GM21717 (cell line): ENCODE data around the gene PHLDA3.

Experiments used
- ATAC-seq: cut with Tn5 transposase; IDR thresholded peaks from one replicate; pipeline ENCODE4 v1.9.1; 2021; ENCODE audit warnings: mild to moderate bottlenecking, moderate library complexity; ENCODE audit not compliant: unreplicated experiment

The PHLDA3 gene

DNA sequence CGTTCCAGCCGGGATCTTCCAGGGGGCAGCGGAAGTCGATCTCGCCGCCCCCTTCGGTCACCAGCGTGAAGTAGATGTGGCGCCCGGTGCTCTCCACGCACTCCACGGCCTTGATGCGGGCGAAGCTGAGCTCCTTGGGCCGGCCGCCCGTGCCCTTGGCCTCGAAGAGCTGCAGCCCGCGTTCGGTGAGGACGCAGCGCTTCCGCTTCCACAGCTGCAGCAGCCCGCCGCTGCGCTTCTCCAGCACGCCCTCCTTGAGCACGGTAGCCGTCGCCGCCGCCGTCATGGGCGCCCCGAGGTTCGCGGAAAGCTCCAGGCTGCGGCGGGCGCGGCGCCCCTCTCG is 516 bp downstream of the PHLDA3 start:
- ATAC-seq, result peak; percentile 31

DNA sequence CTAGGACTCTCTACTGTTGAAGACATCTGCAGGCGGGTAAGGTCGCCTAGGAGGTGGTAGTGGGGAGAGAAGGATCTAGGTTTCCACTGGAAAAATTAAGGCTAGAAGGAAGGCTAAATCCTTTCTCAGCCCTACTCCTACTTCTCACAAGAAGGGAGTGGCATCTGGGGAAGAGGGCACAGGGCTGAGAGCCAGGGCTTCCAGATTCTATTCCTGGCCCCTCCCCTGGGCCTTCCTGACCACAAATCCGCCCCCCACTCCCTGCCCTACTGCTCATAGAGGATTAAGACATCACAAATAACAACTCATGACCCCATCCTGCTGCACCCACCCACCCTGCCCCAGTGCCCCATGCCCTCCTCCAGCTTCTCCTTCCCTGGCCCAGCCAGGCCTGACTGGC is 2.5 kb downstream of the PHLDA3 start:
- no peak for ATAC-seq

DNA sequence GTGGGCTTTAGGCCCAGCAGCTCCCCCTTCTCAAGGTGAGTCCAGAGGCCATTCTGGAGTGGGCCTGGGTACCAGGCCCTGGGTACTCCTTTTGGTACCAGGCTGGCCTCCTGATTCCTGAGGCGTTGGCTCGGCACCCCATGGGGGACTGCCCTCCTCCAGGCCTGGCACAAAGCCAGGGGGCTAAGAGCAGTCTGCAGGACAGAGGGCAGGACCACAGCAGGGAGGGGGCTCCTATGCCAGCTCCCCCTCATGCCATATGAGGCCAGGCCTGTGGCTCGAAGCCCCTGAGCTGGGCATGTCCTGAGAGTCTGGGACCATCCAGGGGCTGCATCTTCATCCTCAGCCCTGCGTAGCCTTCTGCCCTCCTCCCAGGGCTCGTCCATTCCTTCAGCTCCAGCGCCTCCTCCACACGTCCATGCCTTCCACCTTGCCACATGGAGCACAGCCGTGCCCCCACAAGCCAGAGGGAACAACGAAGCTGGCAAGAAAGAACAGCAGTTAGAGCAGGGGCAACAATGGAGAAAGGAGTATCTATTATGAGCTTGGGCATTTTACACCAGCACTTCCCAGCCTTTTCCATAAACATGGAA is 3.2 kb downstream of the PHLDA3 start:
- ATAC-seq, result no peak

DNA sequence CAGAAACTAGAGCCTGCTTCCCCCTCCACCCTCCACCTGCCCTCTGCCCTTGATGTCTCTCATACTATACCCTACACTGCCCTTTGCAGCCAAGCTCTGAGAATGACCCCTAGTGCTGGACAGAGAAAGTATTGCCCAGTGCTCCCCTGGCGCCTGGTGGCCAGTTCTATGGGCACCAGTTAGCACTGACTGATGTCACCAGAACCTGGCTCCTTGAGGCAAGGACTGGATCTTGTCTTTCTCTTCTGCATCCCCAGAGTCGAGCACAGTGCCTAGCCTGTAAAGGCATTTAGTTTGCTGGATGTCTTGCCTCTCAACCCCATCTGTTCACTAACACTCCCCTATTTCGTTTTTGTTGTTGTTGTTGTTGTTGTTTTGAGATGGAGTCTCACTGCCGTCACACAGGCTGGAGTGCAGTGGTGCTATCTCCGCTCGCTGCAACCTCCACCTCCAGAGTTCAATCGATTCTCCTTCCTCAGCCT is 5.9 kb downstream of the PHLDA3 start:
- ATAC-seq, result no peak

DNA sequence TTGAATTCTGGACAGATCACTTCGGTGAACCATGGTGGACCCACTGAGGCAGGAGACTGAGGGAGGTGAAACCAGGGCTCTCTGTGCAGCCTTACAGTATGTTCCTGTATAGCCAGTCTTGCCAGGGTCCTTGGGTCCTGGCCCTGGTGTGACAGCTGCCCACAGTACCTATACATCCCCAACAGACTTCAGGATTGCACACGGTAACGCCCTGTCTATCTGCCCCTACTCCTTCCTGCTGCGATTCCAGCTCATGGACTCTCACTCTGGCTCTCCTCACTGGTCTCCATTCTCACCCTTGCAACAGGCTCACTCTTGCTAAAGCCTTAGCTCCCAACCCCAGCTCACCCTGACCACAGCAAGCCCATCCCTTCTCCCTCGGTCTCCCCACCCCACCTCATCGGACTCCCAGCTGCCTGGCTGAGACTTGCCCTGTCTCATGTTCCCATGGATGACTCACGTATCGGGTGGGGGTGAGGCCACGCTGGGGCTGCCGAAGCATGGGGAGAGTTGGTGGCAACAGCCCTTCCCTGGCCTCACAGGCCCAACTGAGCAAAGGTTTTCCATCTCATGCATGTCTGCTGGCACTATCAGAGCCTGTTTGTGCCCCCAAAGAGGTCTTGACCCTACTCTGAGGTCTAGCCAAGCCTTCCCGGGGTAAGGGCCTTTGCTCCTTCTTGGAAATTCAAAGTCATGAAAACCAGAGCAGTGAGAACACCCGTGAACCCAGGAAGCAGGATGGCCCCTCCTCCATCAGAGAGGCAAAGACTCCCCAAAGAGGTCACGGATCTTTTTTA is 7.1 kb downstream of the PHLDA3 start:
- no peak for ATAC-seq

DNA sequence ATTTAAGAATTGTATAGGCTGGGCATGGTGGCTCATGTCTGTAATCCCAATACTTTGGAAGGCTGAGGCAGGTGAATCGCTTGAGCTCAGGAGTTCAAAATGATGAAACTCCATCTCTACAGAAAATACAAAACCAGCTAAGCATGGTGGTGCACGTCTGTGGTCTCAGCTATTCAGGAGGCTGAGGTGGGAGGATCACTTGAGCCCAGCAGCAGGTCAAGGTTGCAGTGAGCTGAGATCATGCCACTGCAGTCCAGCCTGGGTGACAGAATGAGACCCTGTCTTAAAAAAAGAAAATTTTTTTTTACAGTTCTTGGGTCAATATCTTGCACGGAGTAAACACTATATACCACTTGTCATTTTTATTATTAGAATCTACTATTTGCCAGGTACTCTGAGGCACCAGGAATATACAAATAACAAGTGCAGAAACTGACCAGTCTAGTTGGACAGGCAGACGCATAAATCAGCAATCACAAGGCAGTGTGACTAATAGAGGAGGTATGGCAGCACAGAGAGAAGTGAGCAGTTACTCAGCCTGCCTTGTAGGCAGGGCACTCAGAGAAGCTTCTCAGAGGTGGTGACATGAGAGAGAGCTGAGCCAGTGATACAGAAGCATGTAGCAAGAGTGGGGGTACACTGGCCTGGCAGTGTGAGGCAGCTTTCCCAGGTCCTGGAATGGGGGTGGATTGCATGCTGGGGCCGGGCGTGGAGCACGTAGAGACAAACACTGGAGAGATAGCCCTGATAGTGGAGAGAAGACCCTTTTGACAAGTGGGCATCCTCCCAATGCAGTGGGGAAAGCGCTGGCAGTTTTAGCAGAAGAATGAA is 8.0 kb downstream of the PHLDA3 start:
- no peak for ATAC-seq

DNA sequence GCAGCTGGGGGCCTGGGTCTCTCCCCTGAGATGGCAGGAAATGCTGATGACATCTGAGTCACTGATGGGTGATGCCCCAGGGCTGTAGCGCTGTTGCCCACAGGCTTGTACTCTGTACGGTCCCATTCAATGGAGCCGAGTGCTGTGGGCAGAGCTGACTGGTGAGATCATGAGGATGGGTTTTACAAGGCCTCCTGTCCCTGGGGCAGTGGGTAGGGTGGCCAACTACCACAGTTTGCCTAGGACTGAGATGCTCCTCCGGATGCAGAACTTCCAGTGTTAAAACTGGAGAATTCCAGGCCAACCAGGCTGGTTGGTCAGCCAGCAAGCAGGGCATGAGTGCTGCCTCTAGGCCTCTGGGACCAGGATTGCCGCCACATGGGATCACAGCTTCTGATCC is 9.2 kb downstream of the PHLDA3 start:
- ATAC-seq, result no peak

DNA sequence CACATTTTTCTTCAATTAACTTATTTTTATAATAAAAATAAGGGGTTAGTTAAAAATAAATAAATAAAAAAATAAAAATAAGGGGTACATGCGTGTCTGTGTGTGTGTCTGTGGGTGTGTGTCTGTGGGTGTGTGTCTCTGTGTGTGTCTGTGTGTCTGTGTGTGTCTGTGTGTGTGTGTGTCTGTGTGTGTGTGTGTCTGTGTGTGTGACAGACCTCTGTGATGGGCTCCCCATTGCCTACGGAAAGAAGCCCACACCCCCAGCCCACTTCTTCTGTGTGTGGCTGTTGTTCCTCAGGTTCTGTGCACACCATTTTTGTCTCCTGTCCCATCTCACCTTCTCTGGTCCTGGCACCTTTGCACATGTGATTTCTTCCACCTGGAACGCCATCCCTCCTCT is 9.9 kb downstream of the PHLDA3 start:
- ATAC-seq, result no peak

DNA sequence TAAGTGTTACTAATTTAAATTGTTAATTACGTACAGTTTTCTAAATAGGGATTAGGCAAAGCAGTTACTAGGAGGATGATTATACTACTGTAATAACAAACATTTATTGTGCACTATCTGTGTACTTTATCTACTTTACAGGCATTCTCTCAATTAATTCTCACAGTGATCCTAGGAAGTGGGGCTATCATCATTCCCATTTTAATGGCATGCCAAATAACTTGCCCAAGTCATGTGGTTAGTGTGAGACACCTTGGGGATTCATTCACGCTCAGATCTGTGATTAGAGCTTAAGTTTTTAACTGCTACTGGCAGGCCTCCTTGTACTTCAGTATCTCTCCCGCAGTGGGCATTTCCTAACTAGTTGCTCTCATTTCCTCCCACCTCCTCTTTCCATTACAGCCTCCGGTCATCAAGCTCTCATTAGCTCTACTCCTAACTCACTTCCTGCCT is 11.5 kb downstream of the PHLDA3 start:
- no peak for ATAC-seq

DNA sequence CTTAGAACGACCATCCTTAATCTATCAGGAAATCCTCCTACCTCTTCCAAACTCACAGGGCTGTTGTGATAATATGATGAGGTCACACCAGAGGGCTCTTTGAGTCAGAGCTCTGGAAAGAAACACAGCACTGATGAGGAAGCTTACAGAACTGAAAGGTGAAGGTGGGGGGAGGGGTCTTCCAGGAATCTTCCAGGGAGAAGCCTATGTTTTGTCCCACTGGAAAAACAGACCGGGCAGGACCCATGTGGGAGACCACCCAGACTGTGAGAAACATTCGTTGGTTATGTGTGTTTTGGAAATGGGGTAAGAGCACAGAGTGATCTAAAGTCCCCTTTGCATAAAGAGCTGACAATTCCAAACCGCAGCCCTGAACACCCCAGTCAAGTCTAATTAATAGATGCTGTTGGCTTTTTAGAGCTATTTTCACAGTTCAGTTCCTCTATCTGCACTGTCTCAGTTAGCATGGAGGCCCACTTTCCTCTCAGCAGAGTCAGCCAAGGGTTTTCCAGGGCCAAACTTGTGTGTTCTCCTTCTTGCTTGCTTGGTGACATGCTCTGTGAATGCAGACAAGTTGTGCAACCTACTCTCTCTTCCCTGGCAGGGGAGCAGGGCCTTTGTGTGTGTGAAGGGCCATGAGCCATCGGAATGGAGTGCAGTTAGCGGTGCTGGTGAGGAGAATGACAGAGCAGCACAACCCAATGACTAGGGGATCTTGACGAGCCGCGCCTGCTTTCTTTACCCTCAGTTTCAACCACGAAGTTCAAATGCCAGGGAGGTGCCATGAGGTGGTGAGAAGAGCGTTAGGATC is 12.3 kb downstream of the PHLDA3 start:
- ATAC-seq, result no peak

DNA sequence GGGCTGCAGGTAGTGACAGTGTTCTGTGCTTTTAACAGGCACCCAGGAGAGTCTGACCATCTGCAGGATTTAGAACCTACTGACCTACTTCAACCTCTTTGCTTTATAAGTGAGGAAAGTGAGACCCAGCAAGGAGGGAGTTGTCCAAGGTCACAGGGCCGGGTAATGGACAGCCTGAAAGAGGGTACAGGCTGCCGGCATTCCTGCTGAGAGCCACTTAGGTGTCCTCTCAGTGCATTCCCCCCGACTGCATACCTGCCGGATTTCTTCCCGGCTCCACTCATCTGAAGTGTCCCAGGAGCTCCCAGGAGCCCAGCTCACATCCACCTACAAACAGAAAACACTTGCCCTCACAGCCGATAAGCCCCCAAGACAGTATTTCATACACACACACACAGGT is 13.9 kb downstream of the PHLDA3 start:
- no peak for ATAC-seq

DNA sequence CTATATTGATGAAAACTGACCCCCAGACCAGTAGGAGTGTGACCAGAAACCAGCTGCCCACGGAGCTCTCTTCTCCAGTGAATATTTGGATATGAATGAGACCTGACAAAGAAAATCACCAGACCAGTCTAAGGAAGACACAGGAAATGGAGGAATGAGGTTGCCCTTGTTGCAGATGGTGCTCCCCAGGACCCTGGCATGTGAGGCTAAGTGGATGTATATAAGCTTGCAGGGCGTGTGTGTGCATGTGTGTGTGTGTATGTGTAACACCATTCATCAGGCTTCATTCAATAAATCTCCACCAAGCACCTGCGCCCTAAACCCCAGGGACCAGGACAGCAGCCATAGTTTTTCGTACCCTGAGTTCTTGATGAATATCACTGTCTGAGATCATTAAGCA is 14.4 kb downstream of the PHLDA3 start:
- ATAC-seq, result no peak

DNA sequence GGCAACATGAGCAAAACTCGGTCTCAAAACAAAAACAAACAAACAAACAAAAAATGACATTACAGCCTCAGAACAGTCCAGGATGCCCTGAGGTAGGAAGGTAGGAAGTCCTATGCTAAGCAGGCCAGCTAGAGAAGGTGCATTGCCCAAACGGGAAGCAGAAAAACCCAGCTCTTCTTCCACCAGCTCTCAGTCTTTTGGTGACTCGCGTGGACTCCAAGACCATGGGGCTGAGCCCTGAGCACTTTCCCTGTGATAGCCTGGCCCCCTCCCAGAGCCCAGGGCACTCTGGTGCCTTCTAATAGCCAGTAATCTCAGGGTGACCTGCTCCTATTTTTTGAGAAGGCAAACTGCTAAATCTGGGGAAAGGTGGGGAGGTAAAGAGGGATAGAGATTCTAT is 16.1 kb downstream of the PHLDA3 start:
- no peak for ATAC-seq

DNA sequence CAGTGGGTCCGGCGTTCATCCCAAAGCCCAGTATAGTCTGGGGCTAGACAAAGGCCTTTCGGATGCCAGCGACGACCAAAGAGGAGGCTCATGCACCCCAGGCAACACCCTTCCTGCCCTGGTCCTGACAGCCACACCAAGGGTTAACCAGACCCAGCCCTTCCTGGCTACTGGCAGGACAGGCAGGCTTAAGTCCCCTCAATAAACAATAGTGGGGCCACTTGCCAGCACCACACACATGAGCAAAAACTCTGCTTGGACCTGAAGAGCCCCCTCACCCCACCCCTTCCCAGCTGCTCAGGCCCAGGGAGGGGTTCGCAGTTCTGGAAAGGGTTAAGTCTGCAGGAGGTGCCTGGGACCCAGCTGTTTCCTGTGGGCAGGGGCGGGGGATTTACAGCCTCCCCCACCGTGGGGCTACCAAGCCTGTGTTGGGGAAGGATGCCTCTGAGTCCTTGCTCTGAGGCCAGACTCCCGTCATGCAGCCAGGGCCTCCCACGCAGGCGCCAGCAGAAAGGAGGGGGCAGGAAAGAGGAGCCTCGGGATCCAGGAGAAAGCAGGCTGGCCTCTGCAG is 18.2 kb downstream of the PHLDA3 start:
- ATAC-seq, result no peak

DNA sequence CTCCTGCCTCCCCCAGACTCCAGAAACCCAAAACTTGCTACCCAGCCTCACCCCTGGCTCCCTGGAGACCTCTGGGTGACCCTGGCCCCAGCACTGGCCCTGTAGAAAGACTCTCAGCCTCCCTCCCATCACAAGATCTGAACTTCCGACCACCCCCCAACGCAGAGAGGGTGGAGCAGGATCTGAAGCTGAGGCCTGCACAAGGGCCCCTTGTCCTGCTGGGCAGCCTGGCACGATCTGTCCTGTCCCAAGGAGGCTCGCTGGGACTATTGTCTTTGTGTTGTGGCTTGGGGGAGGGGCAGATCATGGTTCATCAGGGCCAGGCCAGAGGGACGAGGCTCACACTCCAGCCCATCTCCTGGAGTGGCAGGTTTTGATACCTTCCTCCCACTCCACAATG is 20.0 kb downstream of the PHLDA3 start:
- no peak for ATAC-seq

DNA sequence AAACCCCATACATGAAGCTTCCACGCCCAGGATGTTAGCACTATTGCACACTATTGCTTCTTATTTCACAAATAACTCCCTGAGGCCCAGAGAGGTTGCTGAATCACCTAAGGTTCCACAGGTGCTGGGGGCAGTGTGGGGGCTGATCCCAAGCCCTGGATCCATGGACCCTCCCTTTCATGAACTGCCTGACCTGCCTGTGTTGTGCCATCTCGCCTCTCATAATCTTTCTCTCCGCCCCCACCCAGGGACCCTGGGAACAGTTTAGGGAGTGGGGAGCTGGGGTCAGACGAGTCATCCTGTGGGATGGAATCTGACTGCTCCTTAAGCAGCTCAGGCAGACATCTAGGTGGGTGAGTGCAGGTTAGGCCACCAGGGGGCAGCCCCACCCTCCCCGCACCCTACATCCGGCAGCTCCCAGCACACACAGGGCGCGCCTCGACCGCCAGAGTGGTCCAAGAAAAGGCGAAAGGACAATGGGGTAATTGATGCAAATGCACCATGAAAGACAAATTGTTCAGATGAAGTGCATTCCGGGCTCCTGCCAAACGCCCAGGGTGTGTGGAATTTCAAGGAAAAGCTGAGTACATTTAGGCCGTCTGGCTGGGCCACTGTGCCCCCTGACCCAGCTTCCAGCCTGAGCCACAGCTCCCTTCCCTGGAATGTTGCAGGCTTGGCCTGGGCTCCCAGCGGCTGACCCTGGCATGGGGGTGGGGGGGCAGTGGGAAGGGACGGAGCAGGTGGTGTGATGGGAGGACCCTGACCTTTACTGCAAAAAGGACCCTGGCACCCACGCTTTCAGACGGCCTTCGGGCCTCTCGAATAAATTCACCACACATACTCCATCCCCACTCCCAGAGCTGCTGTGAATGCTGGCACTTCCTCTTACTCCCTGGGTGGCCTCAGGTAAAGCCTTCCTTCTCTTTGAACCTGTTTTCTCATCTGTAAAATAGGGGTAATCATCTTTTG is 20.8 kb downstream of the PHLDA3 start:
- peak; percentile 80 for ATAC-seq

DNA sequence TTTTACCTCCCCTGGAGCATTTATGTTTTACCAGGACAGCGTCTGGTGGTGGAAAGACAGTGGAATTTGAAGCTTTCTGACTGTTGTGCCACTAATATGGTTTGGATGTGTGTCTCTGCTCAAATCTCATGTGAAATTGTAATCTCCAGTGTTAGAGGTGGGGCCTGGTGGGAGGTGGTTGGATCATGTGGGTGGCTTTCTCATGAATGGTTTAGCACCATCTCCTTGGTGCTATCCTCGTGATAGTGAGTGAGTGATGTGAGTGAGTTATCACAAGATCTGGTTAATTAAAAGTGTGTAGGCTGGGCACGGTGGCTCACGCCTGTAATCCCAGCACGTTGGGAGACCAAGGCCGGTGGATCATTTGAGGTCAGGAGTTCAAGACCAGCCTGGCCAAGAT is 23.7 kb downstream of the PHLDA3 start:
- ATAC-seq, result no peak

DNA sequence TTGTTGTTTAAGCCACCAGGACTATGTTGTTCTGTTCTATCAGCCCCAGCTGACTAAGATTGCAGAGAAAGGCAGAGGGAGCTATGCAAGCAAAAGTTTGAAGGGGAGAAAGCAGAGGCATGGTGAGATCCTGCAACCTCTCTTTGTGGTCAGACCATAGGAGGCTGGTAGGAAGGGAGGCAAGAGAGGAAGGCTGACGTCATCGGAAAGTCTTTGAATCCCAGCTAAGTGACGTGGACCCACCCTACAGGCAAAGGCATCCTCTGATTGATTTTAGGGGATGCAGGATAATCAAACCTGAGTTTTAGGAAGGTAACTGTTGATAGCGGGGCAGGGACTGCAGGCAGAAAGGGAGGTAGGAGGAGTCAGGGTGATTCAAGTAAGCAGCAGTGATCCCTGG is 24.2 kb downstream of the PHLDA3 start:
- ATAC-seq, result no peak

DNA sequence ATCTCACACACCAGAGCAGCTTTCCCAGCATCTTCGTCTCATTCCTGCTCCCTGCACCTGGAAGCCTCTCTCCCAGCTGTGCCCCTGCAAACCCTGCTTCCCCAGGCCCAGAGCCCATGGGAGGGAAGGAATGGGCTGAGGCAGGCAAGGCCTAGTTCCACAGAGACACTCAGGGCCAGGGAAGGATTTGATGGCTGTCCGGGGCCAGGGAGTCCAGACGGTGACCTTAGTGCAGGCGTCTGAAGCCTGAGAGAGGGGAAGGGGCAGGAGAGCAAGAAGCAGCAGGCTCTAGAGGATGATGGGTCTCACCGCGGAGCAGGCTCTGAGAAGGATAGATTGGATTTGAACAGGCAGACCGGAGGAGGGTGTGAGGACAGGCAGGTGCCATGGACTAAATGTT is 25.2 kb downstream of the PHLDA3 start:
- no peak for ATAC-seq

DNA sequence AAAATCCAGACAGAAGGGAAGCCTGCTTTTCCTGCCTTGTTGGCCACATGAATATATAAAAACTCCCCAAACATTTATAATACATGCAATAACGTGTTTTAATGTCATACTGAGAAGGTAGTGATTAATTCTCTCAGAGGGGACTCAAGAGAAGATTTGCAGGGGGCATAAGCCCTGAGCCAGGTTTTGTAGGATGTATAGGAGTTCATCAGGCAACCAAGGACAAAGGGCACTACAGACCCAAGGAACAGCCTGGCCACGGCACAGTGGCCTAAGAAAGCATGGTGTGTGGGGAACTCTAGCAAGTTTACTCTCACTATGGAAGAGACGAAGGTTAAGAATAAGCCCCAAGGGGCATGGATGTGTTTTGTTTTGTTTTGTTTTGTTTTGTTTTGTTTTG is 32.0 kb downstream of the PHLDA3 start:
- ATAC-seq, result no peak
